RPMI8226 (cell line): Measurements from ENCODE around the gene DTWD1.
"Not testable (repeated sequence)": the region's sequence is repeated elsewhere in the genome, so short reads cannot be mapped to it uniquely, and the experiment has no call there.

Source experiments
- DNase-seq: peaks from one replicate; pipeline ENCODE4 v3.0.0-alpha.2; 2015

The DTWD1 gene

GRCh38 chr15:49646891-49647290 is 26.0 kb downstream of the DTWD1 start:
- no peak for DNase-seq

- no peak for DNase-seq
Observed at GRCh38 chr15:49649987-49650386, 29.1 kb downstream of the DTWD1 start.

- DNase-seq, result no peak
Observed at GRCh38 chr15:49650676-49651075, 29.8 kb downstream of the DTWD1 start.

GRCh38 chr15:49652922-49653321 is 32.1 kb downstream of the DTWD1 start:
- no peak for DNase-seq

- no peak for DNase-seq
Observed at GRCh38 chr15:49656734-49657133, 35.9 kb downstream of the DTWD1 start.

- DNase-seq, result no peak
Observed at GRCh38 chr15:49664716-49665115, 43.9 kb downstream of the DTWD1 start.

- DNase-seq, result not testable (repeated sequence)
Observed at GRCh38 chr15:49666486-49666885, 45.6 kb downstream of the DTWD1 start.

GRCh38 chr15:49669288-49669687 is 48.4 kb downstream of the DTWD1 start:
- DNase-seq, result no peak

- no peak for DNase-seq
Observed at GRCh38 chr15:49673861-49674260, 53.0 kb downstream of the DTWD1 start.

- DNase-seq, result no peak
Observed at GRCh38 chr15:49674370-49674769, 53.5 kb downstream of the DTWD1 start.

- no peak for DNase-seq
Observed at GRCh38 chr15:49675041-49675440, 54.2 kb downstream of the DTWD1 start.

- no peak for DNase-seq
Observed at GRCh38 chr15:49678655-49679054, 57.8 kb downstream of the DTWD1 start.

- no peak for DNase-seq
Observed at GRCh38 chr15:49686599-49686998, 65.8 kb downstream of the DTWD1 start.

- DNase-seq, result no peak
Observed at GRCh38 chr15:49688135-49688790, 67.4 kb downstream of the DTWD1 start.

- DNase-seq, result no peak
Observed at GRCh38 chr15:49692514-49693090, 71.8 kb downstream of the DTWD1 start.

- no peak for DNase-seq
Observed at GRCh38 chr15:49693498-49693897, 72.7 kb downstream of the DTWD1 start.

GRCh38 chr15:49696433-49696832 is 75.6 kb downstream of the DTWD1 start:
- no peak for DNase-seq

- DNase-seq, result no peak
Observed at GRCh38 chr15:49697121-49697520, 76.3 kb downstream of the DTWD1 start.

- not testable (repeated sequence) for DNase-seq
Observed at GRCh38 chr15:49702982-49703381, 82.1 kb downstream of the DTWD1 start.
